CD4-positive, alpha-beta T cell treated with Interferon alpha-2 for 1 hour (primary cell): ENCODE measurements around the gene NRK.
"Not testable (repeated sequence)": the region's sequence is repeated elsewhere in the genome, so short reads cannot be mapped to it uniquely, and the experiment has no call there.

Source experiments
- DNase-seq, 2 donors: peaks; one replicate each; pipeline ENCODE4 v3.0.0-alpha.2; 2020 to 2022

Gene NRK

GRCh38 chrX:105882581-105883275 is 60.4 kb downstream of the NRK start:
- DNase-seq: no peak

GRCh38 chrX:105894721-105895120 is 72.4 kb downstream of the NRK start:
- no peak for DNase-seq

GRCh38 chrX:105909576-105909975 is 87.2 kb downstream of the NRK start:
- DNase-seq: no peak

- no peak for DNase-seq
Observed at GRCh38 chrX:105910563-105911105, 88.3 kb downstream of the NRK start.

- no peak for DNase-seq
Observed at GRCh38 chrX:105945266-105945665, 122.9 kb downstream of the NRK start.

DNA sequence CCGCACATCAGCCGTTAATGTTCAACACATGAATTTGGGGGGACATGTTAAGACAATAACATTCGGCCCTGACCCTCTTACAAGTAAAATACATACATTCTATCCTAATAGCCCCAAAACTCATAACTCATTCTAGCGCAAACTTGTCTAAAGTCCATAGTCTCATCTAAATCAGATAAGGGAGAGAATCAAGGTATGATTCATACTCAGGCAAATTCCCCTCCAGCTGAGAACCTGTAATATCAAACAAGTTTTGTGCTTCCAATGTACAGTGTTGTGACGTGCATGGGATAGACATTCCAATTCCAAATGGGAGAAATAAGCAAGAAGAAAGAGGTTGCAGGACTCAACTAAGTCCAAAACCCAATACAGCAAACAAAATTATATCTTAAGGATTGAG is 147.1 kb downstream of the NRK start:
- no peak for DNase-seq

GRCh38 chrX:105972690-105973386 is 150.5 kb downstream of the NRK start:
- DNase-seq: no peak

DNA sequence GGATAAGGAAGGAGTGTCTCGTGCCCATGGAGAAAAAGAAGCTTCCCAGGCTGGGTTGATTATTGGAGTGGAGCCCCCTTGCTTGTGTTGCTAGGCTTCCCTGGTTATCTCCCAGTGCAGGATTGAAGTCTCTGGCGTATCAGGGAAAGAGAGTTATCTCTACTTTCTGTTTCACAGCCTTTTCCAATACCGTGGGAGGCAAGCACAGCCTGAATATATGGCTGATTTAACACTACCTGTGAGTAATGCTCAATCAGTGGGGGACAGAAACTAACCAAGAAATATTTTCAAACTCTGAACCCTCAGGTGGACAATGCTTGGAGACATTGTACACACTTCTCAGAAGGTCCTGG is 151.0 kb downstream of the NRK start:
- DNase-seq: no peak

GRCh38 chrX:105975382-105975781 is 153.0 kb downstream of the NRK start:
- DNase-seq: no peak

GRCh38 chrX:105981772-105982485 is 159.6 kb downstream of the NRK start:
- DNase-seq: no peak

GRCh38 chrX:105988487-105988886 is 166.1 kb downstream of the NRK start:
- DNase-seq: not testable (repeated sequence)

GRCh38 chrX:105999294-105999693 is 177.0 kb downstream of the NRK start:
- DNase-seq: no peak

DNA sequence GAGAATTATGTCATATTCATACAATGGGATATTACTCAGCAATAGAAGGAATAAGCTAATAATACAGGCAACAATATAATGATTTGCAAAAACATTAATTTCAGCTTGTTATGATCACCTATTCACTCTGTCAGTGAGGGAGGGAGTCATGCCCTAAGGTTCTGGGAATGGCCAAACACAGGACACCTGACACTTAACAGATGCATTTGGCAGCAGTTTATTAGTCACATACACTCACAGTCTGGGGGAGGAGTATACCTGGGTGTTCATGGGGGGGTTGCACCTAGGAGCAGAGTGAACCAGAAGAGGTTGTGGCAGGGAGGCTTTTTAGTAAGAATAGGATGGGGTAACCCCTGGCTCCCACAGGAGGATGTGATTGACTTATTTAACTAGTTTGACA is 177.9 kb downstream of the NRK start:
- DNase-seq: no peak

DNA sequence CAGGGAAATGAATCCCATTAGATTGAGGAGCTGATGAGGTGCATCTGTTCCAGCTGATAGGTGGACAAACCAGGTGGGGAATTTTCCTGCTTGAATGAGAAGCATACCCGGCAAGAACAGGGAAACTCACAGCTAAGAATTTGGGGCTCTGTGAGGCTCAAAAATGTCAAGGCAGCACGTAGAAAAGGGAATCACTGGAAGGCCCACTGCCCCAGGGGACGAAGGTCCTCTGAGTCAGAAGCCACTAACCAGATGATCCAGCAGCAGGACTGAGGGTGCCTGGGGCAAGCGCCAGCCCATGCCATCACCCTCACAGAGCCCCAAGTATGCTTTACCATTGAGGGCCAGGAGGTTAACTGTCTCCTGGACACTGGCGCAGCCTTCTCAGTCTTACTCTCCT is 178.3 kb downstream of the NRK start:
- DNase-seq: not testable (repeated sequence)

- no peak for DNase-seq
Observed at GRCh38 chrX:106005684-106006083, 183.3 kb downstream of the NRK start.

DNA sequence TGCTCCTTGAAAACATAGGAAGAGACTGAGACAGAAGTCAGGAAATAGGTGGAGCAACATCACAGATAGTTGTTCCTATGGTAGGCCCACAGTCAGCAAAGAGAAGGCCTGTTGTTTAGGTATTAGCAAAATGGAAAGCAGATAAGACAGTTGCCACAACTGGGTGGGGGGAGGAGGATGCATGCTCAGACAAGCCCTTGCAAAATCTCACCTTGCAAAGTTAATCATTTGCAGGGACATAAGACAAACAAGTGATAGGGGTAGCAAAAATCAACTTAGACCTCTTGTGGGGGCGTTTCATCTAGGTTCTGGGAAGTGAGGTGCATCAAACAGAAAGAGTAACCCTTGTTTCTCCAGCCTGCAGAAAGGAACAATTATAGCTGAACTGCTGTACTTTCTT is 185.5 kb downstream of the NRK start:
- no peak for DNase-seq
